ENCODE measurements around the gene WFDC1.

GRCh38 chr16:84307209-84307954, 12.7 kb downstream of the WFDC1 start:
- TF ChIP-seq CTCF (IDR thresholded peaks at IDR 0.05; ENCODE audit: borderline replicate concordance, extremely low read depth, low read length, poor library complexity, severe bottlenecking) (no peak), EZH2 (IDR thresholded peaks at IDR 0.05; ENCODE audit: borderline replicate concordance, low read depth, low read length, severe bottlenecking) (no peak)

All from DND-41 (cell line).